Putamen (tissue), 1 donor: ENCODE data around the gene CSNK2A2.
A peak's percentile ranks its signal among the peaks of the same experiment; 100 is the strongest.

ENCODE experiments used
- DNase-seq: peaks from one replicate; pipeline ENCODE4 v3.0.0-alpha.2; 2016; ENCODE audit warnings: low spot score

Gene CSNK2A2

GRCh38 chr16:58138852-58139251 is 59.1 kb downstream of the CSNK2A2 start:
- DNase-seq: no peak

DNA sequence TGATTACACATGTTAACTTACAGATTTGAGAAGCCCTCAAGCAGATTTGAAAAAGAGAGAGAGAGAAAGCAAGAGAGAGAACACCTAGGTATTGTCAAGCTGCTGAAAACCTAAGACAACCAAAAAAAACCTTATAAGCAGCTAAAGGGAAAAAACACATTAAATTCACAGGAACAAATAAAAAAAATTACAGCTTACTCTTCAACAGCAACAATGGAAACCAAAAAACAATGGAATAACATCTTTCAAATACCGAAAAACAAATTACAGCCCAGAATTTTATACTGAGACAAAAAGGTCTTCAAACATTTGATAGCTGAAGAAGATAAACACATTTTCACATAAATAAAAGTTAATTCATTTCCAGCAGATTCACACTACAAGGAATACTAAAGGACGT is 60.3 kb downstream of the CSNK2A2 start:
- no peak for DNase-seq

GRCh38 chr16:58129097-58129936 is 68.6 kb downstream of the CSNK2A2 start, which contains the start of gene CFAP20:
CFAP20 (minus strand) TSS chr16:58129381; CDS start chr16:58129115, 266 bp downstream.
- DNase-seq: peak; percentile 99

- no peak for DNase-seq
Measured at GRCh38 chr16:58128711-58129096, 69.2 kb downstream of the CSNK2A2 start.

DNA sequence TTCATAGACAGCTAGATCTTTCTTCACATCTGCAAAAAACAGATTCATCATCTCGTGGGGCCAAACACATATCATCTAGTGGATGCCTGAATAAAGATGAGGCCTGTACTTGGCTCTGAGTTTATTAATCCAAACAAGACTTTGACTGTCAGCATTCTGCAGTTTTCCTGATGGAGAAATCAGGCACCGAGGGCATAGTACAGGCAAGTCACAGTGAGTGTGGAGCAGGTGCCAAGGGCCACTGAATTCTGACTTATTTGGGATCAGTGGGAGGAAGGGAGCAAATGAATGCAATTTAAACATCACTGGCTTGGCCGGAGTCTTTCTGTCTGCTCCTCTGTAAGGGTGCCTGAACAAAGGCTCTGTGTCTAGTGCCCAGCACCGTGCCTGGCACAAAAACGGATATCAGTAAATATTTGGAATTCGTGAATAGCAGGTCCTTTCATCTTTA is 69.7 kb downstream of the CSNK2A2 start:
- DNase-seq: no peak

GRCh38 chr16:58127634-58128033 is 70.3 kb downstream of the CSNK2A2 start:
- DNase-seq: no peak

DNA sequence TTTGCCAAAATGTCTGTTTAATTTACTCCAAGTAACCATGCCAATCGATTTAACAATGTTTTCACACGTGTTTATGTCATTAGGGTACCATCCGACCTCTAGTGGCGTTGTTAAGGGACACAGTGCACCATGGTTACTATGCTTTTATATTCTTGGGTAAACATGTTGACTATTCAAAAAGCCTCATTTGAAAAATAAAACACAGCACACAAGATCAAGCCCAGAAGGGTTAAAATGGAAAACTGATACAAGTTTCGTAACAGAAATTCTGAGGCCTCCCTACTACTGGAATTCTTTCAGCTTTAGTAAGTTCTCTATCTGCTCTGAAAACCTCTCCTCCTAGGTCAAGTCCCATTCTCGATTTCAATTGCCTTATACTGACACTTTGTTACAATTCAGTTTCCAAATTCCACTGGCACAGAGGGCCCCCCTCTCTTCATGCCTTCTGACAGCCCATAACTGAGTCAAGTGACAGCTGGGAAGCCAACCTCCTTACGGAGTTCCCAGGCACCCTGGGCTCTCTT is 70.8 kb downstream of the CSNK2A2 start:
- no peak for DNase-seq

- DNase-seq: no peak
Measured at GRCh38 chr16:58126451-58126961, 71.4 kb downstream of the CSNK2A2 start.

DNA sequence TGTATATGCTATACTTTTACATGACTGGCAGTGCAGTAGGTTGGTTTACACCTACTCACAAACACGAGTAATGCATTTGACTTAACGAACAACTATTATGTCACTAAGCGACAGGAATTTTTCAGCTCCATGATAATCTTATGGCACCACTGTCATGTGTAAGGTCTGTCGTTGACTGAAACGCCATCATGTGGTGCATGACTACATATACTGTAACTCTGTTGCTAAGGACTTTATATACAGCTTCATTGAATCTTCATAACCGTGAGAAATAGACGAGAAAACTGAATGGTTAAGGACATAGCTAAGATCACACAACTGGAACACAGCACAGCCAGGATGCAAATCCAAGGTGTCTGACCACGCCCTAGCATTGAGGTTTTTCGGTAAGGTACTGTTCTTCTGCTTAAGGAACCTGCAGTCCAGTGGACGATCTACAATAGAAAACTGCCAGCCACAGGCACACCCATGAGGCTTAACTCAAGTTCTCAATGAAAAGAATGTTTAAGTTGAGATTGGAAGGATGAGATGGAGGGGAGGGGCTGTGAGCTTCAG is 72.0 kb downstream of the CSNK2A2 start:
- no peak for DNase-seq

DNA sequence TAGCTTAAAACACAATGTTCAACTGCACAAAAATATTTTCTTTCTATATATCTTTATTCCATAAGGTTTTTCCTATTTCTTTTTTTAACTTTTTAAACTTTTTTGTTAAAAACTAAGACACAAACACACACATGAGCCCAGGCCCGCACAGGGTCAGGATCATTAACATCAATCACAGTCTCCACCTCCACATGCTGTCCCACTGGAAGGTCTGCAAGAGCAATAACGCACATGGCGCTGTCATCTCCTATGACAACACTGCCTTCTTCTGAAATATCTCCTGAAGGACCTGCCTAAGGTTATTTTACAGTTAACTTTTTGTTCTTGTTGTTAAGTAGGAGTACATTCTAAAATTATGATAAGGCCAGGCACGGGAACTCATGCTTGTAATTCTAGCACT is 72.9 kb downstream of the CSNK2A2 start:
- no peak for DNase-seq

DNA sequence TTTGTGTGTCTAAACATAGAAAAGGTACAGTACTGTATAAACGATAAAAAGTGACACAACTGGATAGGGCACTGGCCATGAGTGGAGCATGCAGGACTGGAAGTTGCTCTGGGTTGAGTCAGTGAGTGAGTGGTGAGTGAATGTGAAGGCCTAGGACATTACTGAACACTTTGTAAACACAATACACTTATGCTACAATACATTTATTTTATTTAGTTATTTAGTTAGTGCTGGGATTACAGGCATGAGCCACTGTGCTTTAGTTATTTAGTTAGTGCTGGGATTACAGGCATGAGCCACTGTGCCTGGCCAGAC is 73.3 kb downstream of the CSNK2A2 start:
- DNase-seq: no peak

DNA sequence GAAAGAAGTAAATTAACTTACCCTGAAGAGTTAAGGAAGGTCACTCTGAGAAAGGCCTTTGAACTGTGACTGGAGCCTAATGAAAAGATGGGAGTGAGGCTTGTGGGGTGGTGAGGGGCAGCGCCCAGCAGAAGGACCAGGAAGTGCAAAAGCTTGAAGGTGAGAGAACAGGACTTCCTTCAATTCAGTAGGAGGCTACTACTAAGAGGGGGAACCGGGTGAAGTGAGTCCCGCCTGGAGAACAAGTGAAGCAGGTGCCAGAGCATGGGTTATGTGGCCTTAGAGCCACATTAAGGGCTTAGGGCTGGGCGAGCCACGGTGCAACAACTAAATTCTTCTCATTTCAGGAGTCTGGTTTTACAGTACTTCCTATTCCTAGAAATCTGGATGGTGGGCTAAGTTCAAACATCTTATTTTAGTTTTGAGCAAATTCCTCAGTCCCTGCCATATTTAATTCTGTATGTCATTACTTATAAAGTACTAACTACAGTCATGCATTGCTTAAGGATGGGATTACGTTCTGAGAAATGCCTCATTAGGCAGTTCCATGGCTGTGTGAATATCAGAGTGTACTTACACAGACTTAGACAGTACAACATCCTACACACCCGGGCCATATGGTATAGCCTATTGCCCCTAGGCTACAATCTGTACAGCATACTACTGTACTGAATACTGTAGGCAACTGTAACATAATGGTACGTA is 73.9 kb downstream of the CSNK2A2 start:
- no peak for DNase-seq

DNA sequence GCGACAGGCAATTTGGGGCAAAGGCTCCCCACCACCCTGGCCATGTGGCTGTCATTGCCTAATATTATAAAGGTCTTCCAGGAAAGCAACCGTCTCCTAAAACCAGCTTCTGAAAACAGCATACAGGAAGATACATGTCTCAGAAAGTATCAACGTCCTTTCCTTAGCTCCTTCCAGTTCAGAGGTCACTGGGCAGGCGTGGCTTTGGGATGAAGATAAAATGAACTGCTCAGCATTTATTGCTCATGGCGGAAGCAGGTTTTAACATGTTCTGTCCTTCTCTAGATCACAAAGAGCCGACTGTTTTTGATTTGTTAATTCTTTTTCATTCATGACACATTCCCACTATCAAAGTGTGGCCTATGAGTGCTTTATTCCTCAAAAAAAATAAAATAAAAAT is 76.8 kb downstream of the CSNK2A2 start:
- no peak for DNase-seq

DNA sequence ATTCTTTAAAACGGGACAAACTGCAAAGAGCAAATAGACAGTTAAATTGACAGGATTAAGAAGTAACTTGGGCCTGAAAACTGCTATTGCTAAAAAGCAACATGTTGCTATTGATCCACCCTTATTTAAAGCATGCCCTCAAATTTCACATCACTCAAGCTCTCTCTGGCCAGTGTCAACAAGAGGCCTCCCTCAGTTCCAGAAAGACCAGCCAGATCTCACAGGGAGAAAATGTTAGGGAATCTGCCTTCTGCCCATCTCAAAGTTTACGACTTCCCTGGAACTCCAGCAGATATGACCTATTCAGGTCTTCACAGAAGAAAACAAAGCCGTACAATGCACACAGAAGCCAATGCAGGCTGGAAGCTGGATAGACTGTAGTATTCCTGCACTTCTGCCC is 77.7 kb downstream of the CSNK2A2 start:
- no peak for DNase-seq

DNA sequence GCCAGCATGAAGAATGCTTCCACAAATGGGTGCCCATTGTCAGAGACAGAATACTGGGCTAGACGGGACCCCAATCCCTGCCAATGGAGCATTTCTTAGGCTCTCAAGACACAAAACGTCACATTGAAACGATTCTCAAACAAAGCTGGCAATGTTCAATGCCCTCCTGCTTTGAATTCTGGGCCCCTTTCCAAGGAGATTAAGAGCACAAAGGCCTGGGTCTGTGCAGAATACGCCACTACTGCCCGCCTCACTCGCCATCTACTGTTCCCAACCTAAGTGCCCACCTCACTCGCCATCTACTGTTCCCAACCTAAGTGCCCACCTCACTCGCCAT is 78.4 kb downstream of the CSNK2A2 start:
- DNase-seq: no peak

GRCh38 chr16:58118801-58119508 is 79.0 kb downstream of the CSNK2A2 start:
- DNase-seq: no peak

DNA sequence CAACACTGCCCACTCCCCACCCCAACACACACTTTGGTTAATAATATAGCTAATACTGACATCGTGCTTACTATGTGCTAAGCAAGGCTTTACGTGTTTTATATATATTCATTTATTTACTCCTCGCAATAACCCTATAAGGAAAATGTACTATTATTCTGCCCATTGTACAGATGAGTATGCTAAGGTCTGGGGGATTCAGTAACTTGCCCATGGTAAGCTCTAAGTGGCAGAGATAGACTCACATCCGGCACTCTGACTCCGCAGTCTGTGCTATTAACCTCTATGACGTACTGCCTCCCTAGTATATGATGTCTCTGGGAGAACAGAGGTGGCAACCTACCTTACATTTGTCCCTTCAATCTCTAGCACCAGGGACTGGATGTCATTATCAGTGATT is 81.4 kb downstream of the CSNK2A2 start:
- no peak for DNase-seq

- DNase-seq: no peak
Measured at GRCh38 chr16:58116081-58116480, 81.8 kb downstream of the CSNK2A2 start.

GRCh38 chr16:58114827-58115825 is 82.8 kb downstream of the CSNK2A2 start:
- DNase-seq: no peak

GRCh38 chr16:58111302-58111627 is 86.6 kb downstream of the CSNK2A2 start:
- no peak for DNase-seq
